DND-41 (cell line): ENCODE measurements around the gene FAM107A.

Experiments used
- ATAC-seq: fragments of 200-7000 bp; cut with Tn5 transposase; 3 replicates; pipeline ENCODE4 v1.9.1; 2021; ENCODE audit warnings: low read depth; ENCODE audit not compliant: insufficient read depth
- DNase-seq: peaks from one replicate; pipeline ENCODE4 v3.0.0-alpha.2; 2020
- H2AFZ ChIP-seq: 2 replicates; pipeline ENCODE4 v1.6.0; 2012; ENCODE audit warnings: low read depth, low read length
- H3K27ac ChIP-seq: 2 replicates; pipeline ENCODE4 v1.5.1; 2012; ENCODE audit warnings: low read length, inconsistent platforms
- H3K27me3 ChIP-seq: fragments of 200-600 bp; sonication (generic); 2 replicates; pipeline ENCODE4 v1.6.0; 2012; ENCODE audit warnings: low read length, mild to moderate bottlenecking, inconsistent platforms; ENCODE audit not compliant: insufficient read depth, poor library complexity
- H3K36me3 ChIP-seq: 2 replicates; pipeline ENCODE4 v1.5.1; 2012; ENCODE audit warnings: low read length, inconsistent platforms; ENCODE audit not compliant: insufficient read depth
- H3K4me1 ChIP-seq: 2 replicates; pipeline ENCODE4 v1.5.1; 2012; ENCODE audit warnings: mild to moderate bottlenecking, low read length; ENCODE audit not compliant: insufficient read depth
- H3K4me2 ChIP-seq: 2 replicates; pipeline ENCODE4 v1.6.0; 2012; ENCODE audit warnings: mild to moderate bottlenecking, moderate library complexity, low read length, inconsistent platforms; ENCODE audit not compliant: insufficient read depth
- H3K4me3 ChIP-seq, 2 experiments: fragments of 200-600 bp in 1 of 2; shearing (Covaris generic) in 1 of 2; 2 replicates each; pipeline ENCODE4 v1.5.1; 2012 to 2016; ENCODE audit warnings: inconsistent platforms in 2 of 2, low read length in 2 of 2, mild to moderate bottlenecking in 2 of 2, low read depth in 1 of 2, moderate library complexity in 1 of 2
- H3K79me2 ChIP-seq: 2 replicates; pipeline ENCODE4 v1.6.0; 2012; ENCODE audit warnings: low read length, inconsistent platforms; ENCODE audit not compliant: insufficient read depth
- H3K9ac ChIP-seq: 2 replicates; pipeline ENCODE4 v1.6.0; 2012; ENCODE audit warnings: low read depth, mild to moderate bottlenecking, inconsistent platforms, low read length, moderate library complexity
- H3K9me3 ChIP-seq: 2 replicates; pipeline ENCODE4 v1.5.1; 2012; ENCODE audit warnings: low read length, moderate library complexity, mild to moderate bottlenecking, inconsistent platforms; ENCODE audit not compliant: insufficient read depth, severe bottlenecking
- H4K20me1 ChIP-seq: 2 replicates; pipeline ENCODE4 v1.6.0; 2012; ENCODE audit warnings: low read length; ENCODE audit not compliant: insufficient read depth
- EZH2 ChIP-seq: IDR thresholded peaks from 3 replicates; pipeline ENCODE4 v1.6.1; 2012; ENCODE audit warnings: borderline replicate concordance, low read depth, mild to moderate bottlenecking, moderate library complexity, low read length, inconsistent platforms; ENCODE audit not compliant: severe bottlenecking
- TF ChIP-seq, protein P1 (sequence below): IDR thresholded peaks from 2 replicates; pipeline ENCODE4 v1.5.1; 2012; ENCODE audit warnings: borderline replicate concordance, low read length, moderate library complexity, mild to moderate bottlenecking; ENCODE audit not compliant: poor library complexity, severe bottlenecking; ENCODE audit errors: extremely low read depth

Gene FAM107A

GRCh38 chr3:58535531-58536500 lies 41.4 kb downstream of the FAM107A start:
- H3K9me3 ChIP-seq: no peaks in the 10 kb centered on the region
- no peak overlapping the region for H3K4me3 ChIP-seq
- ATAC-seq (no peak), DNase-seq (no peak)
- 0 out of 2 replicates have a peak, but pooled peaks cover 3% of the 10 kb centered on the region for H3K4me1 ChIP-seq
- H2AFZ ChIP-seq: no peak overlapping the region
- no peak for TF ChIP-seq EZH2
- TF ChIP-seq, protein P1, sequence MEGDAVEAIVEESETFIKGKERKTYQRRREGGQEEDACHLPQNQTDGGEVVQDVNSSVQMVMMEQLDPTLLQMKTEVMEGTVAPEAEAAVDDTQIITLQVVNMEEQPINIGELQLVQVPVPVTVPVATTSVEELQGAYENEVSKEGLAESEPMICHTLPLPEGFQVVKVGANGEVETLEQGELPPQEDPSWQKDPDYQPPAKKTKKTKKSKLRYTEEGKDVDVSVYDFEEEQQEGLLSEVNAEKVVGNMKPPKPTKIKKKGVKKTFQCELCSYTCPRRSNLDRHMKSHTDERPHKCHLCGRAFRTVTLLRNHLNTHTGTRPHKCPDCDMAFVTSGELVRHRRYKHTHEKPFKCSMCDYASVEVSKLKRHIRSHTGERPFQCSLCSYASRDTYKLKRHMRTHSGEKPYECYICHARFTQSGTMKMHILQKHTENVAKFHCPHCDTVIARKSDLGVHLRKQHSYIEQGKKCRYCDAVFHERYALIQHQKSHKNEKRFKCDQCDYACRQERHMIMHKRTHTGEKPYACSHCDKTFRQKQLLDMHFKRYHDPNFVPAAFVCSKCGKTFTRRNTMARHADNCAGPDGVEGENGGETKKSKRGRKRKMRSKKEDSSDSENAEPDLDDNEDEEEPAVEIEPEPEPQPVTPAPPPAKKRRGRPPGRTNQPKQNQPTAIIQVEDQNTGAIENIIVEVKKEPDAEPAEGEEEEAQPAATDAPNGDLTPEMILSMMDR: no peak
- no peak overlapping the region for H3K9ac ChIP-seq
- H3K27me3 ChIP-seq: peaks cover 4% of the 10 kb centered on the region
- H3K4me2 ChIP-seq: no peak overlapping the region
- H3K79me2 ChIP-seq: no peaks in the 10 kb centered on the region
- H3K27ac ChIP-seq: no peak overlapping the region
- no peaks in the 10 kb centered on the region for H3K36me3 ChIP-seq
- H4K20me1 ChIP-seq: no peaks in the 10 kb centered on the region

- no peak for ATAC-seq
- Histone ChIP-seq H3K4me1 (0 out of 2 replicates have a peak, but pooled peaks cover 3% of the 10 kb centered on the region), H3K4me2 (no peak overlapping the region), H2AFZ (no peak overlapping the region), H3K4me3 (no peak overlapping the region), H3K36me3 (no peaks in the 10 kb centered on the region), H3K27me3 (peaks cover 4% of the 10 kb centered on the region), H3K9ac (no peak overlapping the region), H3K27ac (no peak overlapping the region), H4K20me1 (no peaks in the 10 kb centered on the region), H3K79me2 (no peaks in the 10 kb centered on the region), H3K9me3 (no peaks in the 10 kb centered on the region)
- DNase-seq: no peak
- TF ChIP-seq, protein P1: no peak
- TF ChIP-seq EZH2: no peak
Observed at GRCh38 chr3:58534592-58535494, 42.3 kb downstream of the FAM107A start.

DNA sequence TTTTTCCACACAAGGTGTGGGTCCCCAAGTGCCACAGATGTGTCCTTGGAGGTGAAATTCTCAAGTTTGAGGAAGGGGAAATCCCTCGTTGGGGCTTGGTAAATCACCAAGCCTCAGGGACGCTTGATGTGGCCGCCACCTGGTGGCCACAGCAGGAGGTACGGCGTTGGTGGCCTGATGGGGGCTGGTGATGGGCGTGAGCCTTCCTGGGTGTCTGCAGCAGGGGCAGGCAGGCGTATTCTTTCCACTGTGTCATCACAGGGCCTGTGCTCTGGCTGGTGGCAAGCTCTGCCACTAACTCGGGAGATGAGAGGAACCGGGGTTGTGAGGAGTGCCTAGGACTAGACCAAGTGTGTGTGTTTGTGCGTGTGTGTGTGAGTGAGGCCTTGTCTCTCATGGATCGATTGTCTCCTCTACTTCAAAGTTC lies 44.4 kb downstream of the FAM107A start:
- H3K9ac ChIP-seq: no peak overlapping the region
- ATAC-seq (peak; percentile 98), DNase-seq (peak; percentile 81)
- no peaks in the 10 kb centered on the region for H3K79me2 ChIP-seq
- H3K9me3 ChIP-seq: no peaks in the 10 kb centered on the region
- TF ChIP-seq, protein P1: peak; percentile 96
- TF ChIP-seq EZH2: no peak
- no peaks in the 10 kb centered on the region for H3K36me3 ChIP-seq
- no peak overlapping the region for H3K4me3 ChIP-seq
- no peaks in the 10 kb centered on the region for H4K20me1 ChIP-seq
- H2AFZ ChIP-seq: peak overlapping the region; percentile 24; the same call in 1 of the 2 replicates
- no peak overlapping the region for H3K4me2 ChIP-seq
- H3K27ac ChIP-seq: no peak overlapping the region
- H3K27me3 ChIP-seq: no peaks in the 10 kb centered on the region
- H3K4me1 ChIP-seq: 0 out of 2 replicates have a peak, but pooled peaks cover 3% of the 10 kb centered on the region
